GM19455 (cell line): ENCODE measurements around the gene FBXO34.

Source experiments
- ATAC-seq: cut with Tn5 transposase; IDR thresholded peaks from one replicate; pipeline ENCODE4 v1.9.1; 2021; ENCODE audit not compliant: unreplicated experiment

Gene FBXO34, protein sequence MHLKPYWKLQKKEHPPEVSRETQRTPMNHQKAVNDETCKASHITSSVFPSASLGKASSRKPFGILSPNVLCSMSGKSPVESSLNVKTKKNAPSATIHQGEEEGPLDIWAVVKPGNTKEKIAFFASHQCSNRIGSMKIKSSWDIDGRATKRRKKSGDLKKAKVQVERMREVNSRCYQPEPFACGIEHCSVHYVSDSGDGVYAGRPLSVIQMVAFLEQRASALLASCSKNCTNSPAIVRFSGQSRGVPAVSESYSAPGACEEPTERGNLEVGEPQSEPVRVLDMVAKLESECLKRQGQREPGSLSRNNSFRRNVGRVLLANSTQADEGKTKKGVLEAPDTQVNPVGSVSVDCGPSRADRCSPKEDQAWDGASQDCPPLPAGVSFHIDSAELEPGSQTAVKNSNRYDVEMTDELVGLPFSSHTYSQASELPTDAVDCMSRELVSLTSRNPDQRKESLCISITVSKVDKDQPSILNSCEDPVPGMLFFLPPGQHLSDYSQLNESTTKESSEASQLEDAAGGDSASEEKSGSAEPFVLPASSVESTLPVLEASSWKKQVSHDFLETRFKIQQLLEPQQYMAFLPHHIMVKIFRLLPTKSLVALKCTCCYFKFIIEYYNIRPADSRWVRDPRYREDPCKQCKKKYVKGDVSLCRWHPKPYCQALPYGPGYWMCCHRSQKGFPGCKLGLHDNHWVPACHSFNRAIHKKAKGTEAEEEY

DNA sequence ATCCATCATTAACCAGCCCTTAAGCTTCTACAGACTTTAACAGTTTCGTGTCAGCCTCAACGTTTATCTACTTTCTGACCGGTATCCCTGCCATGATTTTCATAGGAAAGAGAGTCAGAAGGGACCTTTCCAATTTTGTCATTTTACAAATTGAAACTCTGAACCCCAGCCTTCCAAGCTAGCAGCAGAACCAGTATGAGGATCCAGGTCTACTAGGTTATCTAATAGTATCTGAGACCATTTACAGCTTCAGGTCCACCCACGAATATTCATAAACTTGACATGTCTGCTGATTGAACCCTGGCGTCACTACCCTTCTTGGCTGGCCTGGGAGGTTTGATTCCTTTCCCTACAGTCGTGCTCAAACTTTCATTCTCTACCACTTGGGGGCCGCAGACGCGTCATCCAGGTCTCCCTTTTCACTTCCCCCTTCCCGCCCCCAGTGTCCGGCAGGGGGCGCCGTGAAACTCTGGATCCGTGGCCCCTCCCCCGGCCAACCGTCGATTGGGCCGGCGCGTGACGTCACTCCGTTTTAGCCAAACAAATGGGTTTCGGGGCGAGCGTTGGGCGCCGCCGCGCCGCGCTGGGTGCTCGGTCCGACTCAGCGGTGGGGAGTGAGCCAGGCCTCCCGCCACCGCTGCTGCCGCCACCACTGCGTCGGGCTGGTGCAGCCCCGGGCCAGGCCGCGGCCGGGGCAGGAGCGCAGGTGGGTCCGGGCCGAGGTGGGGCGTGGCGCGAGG lies at the start of gene FBXO34:
Gene FBXO34 (plus strand): TSS at position 590 of the 740 bp plus-strand sequence. CDS start 78,970 bp downstream, outside the sequence.
- peak; percentile 85 for ATAC-seq

DNA sequence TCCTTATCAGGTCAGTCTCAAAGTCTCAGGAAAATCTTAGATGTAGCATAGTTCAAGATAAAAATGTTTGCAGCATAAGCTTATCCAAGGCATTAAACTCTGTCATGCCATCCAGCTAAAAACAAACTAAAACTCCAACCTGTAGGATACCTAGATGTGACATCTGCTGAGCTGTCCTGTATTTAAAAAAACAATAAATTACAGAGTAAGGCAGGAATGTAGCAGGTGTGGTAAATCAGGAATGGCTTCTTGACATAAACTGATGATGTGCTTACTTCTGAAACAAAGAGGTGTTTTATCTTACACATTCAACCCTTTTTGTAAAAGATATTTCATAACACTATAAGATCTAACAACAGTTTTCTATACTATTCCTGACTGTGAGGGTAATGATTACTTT lies 49.3 kb upstream of the FBXO34 start:
- ATAC-seq: no peak

DNA sequence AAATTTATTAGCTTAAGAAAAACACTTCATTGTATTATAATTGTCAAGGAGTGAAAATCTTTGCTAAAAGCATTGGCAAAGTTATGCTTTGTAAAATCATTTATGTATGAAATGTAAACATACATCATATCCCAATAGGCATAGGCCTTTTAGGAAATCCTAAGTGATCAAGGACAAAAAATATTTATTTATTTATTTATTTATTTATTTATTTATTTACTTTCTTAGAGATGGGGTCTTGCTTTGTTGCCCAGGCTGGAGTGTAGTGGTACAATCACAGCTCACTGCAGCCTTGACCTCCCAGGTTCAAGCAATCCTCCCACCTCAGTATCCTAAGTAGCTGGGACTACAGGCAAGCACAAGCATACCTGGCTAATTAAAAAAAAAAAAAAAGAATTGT lies 47.9 kb upstream of the FBXO34 start:
- ATAC-seq: no peak

DNA sequence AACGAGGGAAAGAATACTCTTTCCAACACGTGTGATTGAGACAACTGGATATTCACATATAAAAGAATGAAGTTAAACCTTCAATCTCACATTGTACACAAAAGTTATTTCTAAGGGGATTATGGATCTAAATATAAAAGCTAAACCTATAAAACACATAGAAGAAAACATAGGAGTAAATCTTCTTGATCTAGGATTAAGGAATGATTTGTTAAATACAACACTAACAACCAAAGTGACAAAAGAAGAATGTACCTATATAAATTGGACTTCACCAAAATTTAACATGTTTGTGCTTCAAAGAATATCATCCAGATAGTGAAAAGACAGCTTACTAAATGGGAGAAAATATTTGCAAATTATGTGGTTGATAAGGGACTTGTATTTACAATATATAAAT lies 43.0 kb upstream of the FBXO34 start:
- no peak for ATAC-seq

DNA sequence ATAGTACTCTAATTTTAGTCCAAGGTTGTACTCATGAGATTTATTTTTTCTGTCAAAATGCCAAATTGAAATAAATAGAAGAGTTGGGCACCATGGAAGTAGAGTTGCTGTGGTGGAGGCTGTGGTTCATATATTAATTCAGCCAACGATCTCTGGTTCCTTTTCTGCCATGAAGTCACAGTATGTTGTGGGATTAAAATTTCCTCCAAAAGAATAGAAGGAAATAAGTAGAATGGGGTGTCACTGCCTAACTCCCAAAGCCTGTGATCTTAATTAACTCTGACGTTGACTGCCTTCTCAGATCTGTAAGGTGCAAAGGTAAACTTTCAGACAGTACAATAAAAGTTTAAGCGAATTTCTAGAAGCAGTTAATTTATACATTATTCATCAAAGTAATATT lies 37.6 kb upstream of the FBXO34 start:
- no peak for ATAC-seq

DNA sequence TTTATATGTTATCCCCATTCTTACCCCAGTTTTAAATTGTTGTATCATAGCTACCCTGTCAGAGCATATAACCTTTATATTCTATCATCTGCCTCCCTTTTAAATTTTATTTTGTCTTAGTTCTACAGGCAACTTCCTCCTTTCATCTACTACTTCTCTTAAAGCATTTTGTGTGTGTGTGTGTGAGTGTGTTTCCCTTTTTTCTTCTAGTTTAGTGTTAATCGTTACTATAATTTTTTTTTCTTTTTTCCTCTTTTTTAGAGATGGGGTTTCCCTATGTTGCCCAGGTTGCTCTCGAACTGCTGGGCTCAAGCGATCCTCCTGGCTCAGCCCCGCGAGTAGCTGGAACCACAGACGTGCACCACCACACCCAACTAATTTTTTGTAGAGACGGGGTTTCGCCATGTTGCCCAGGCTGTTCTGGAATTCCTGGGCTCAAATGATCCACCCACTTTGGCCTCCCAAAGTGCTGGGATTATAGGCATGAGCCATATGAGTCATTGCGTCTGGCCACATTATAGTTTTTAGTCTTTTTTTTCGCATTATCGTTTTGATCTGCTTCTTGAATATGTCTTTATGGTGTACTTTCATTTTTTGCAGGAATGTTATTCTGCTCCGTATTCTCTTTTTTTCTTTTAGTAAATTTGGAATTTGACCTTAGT lies 33.1 kb upstream of the FBXO34 start:
- ATAC-seq: no peak

DNA sequence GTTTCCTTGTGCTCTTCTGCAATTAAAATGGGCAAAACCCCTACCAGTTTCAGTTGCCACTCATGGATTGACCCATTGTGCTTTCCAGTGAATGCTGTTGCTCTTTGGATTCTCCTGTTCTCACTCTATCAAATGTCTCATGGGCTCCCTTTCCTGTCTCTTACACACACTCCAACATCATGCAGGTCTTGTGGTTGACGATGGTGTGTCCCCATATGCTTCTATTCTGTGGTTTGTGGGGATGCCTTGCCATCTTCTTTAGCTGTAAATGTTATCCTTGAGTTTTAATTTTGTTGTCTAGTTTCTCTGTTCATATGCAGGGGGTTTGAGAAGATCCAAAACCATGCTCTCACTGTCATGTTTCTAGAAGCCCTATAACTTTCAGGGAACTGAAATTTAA lies 31.9 kb upstream of the FBXO34 start:
- no peak for ATAC-seq

DNA sequence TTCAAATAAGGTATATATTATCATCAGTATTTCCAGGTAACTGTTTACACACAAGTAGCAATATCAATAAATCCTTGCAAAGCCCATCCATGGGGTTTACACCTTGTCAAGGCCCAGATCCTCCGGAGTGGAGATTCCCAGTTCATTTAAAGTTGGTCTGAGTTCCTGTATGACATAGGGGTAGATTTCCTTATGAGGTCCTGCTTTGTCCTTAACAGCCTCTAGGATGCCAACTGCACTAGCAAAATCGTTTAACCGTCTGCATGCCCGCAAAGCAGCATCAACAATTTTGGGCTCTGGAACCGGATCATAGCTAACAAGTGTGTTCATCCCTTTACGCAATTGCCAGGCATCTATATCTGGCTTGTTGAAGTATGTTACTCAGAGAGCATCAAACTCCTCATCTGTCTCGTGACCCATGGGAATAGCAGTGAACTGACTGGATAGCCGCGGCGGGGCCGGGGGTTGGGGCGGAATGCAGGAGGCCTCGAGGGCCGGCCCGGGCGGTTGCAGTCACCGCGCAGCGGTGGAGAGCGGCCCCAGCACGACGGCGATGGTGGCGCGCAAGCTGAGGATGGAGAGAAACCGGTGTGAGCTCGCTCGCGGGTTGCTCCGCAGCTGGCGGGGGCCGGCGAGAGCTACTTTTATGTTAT lies 30.6 kb upstream of the FBXO34 start:
- ATAC-seq: no peak

DNA sequence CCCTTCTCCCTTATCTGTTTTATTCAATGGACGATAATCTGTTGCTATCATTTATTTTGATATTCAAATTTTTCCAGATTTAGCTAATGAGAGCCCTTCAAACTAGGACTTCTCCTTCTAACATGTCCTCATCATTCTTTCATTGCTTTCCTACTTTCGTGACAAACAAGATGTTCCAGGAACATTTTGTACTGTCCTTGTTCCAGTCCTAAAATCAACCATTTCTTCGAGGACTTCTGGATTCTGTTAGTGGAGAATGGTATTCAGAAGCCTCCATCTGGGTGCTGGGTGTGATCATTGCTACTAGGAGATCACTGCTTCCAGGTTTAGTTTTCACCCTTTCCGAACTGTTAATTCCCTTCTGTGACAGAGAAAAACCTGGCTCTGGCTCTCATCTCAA lies 29.5 kb upstream of the FBXO34 start:
- no peak for ATAC-seq

DNA sequence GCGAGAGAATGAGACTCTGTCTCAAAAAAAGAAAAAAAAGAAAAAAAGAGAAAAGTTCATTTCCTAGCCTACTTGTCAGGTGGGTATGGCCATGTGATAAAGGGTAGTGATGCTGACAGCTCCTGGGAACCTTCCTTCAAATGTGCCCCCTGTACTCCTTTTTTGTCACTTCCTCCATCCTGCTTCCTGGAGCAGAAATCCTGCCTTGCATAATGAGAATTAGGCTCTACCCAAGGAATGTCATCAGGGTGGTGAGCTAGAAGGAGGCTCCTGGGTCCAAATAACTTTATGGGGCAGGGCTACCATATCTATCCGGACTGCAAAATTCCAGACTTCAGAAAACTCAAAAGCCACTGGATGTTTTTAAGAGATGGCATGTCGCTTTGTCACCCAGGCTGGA lies 27.8 kb upstream of the FBXO34 start:
- no peak for ATAC-seq

DNA sequence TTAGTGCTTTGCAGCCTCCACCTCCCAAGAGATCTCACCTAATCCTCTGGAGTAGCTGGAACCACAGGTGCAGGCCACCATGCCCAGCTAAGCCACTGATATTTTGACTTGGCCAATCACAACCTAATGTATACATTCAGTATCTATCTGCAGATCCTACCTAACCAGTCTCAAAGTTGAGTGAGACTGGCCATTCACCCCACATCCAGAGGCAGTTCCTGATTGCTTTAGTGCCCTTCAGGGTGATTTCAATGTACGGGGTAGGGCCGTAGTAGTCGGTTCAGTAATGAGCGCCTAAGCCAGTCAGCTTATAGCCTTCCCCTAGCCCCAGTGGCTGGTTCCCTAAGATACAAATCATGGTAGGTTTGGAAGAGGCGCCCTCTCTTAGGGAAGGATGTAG lies 27.4 kb upstream of the FBXO34 start:
- no peak for ATAC-seq

DNA sequence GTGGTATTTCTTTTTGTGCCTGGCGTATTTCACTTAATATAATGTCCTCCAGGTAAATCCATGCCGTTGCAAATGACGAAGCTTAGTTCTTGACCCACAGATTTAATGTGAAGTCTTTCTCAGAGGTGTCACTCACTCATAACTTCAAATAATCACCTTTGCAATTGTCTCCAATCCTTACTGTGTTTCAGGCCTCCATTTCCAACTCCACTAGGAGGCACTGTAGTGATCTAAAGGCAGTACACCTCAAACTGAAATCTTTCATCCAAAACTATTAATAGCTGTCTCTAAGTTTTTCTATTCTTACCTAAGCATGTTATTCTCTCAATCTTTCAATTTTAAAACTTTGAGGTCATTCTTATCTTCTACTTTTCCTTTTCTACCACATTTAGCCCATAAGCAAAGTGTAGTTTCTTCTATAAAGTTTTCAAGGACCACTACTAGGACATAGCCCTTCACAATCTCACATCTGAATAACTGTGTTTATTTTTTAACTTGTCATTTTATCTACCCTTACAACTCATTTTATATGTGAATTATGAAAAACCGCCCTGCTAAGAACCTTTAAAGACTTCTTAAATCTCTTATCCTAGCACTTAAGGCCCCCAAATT lies 25.5 kb upstream of the FBXO34 start:
- no peak for ATAC-seq

DNA sequence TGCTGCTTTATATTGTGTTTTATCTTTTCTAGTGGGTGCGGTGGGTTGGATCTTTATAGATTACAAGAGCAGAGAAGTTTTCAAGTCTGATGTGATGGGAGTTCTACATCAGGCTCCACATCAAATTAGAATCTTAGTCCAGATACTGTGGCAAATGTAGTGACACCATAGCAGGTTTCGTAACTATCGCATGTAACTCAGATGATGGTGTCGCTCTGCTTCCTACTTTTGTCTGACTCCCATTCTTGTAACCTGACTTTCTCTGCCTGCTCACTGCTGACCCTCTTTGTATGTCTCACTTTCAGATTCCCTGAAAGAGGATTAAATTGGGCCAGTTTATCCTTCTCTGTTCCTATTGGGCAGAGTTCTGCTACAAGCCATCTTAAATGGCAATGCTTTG lies 22.8 kb upstream of the FBXO34 start:
- ATAC-seq: no peak

DNA sequence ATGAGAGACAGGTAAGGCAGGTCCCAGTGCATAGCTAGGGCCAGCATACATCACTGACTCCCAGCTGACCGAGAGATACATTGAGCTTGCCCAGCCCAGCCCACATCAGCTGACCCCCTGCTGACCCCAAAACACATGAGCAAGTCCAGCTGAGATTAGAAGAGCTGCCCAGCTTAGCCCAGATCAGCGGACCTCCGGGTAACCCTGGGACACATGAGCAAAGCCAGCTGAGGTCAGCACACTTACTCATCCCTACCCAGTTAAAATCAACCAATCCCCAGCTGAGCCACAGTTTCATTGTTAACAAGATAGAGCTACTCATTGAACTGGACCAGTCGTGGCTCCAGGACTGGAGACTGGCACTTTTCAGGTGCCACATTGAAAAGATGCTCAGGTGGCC lies 21.8 kb upstream of the FBXO34 start:
- ATAC-seq: no peak

DNA sequence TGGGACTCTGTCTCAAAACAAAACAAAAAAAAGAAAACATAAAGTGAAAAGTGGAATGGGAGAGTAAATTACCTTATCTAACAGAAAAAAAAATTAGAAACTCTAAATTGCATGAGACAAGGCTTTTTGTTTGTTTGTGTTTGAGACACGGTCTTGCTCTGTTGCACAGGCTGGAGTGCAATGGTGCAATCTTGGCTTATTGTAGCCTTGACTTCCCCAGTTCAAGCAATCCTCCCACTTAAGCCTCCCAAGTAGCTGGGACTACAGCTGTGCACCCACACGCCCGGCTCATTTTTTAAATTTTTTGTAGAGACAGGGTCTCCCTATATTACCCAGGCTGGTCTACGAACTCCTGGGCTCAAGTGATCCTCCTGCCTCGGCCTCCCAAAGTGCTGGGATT lies 17.9 kb upstream of the FBXO34 start:
- no peak for ATAC-seq

DNA sequence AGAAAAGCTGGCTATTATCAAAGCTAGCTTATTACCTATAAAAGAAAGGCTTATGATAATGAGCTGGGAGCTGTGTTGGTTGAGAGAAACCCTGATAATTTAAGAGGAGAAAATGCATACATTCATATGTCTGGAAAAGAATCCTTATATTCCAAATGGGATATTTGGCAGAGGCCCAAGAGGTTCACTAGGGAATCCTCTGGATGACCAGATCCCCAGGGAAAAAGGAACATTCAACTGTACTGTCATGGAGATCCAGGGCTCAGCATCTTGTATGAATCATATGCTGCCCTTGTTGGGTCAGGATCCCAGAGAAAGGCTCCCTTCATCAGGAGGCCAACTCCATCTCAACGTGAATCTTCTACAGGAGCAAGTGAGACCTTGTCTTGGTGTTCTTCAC lies 16.6 kb upstream of the FBXO34 start:
- no peak for ATAC-seq

DNA sequence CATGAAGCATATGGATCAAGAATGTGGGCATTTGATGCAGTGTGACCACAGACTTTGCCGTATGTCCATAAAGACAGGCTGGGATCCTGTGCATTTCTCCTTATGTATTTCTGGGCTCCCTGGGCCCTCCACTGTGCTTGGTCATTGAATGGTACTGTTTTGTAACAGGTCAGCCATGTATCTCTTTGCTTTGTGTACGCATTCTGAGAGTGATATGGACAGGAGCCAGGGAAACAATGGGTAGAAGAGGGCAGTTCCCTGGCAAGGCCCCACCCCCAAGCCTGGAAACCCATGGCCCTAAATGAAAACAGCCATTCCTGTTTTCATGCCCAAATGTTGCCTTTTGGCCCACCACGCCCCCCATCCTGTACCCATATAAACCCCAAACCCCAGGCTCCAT lies 15.2 kb upstream of the FBXO34 start:
- no peak for ATAC-seq

DNA sequence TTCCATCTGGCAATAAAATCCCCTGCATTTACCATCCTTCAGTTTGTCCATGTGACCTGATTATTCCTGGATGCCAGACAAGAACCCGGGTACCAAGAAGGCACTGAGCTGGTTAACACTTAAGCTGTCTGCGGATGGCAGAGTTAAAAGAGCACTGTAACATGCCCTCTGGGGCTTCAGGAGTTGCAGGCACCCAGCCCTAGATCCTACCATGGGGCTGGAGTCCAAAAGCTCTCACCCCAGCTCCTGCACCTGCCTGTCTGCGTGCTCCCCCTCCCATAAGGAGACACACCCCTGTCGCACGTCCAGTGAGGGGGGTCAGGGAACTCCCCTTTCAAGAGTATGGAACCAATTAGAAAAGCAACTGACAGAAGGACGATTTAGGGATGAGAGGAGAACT lies 14.6 kb upstream of the FBXO34 start:
- no peak for ATAC-seq

DNA sequence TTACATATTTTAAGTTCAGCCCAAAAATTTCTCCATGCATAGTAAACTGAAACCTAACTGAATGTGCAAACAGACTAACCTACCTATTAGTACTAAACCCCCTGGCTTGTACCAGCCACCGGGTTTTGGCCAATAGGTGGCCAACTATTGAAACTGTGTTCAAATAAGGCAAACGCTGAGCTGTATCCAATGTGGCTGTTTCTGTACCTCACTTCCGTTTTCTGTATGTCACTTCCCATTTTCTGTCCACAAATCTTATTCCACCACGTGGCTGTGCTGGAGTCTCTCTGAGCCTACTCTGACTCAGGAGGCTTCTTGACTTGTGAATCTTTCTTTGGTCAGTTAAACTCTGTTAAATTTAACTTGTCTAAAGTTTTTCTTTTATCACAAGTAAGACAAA lies 6.0 kb upstream of the FBXO34 start:
- no peak for ATAC-seq

DNA sequence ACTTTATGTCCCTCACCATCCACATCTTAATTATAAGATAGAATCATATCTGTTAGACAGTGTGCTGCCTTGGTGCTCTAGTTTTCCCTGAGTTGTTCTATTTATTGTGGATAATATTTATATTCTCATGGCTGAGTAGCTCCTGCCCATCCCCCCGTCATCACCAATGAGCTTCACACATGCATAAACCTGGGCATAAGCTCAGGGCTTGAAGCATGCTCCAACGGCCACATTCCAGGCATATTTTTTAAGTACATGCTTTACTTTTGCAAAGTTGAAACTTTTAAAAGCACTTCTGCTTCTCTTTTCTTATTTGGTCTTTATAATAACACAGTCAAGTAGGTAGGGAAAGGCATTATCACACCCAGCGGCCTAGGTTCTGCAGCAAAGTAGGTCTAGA lies 3.4 kb upstream of the FBXO34 start:
- ATAC-seq: no peak
